ENCODE results near the gene MTRR.

GRCh38 chr5:7888901-7889300 lies 20.0 kb downstream of the MTRR start:
- TF ChIP-seq CTCF (conservative IDR thresholded peaks at IDR 0.05; ENCODE audit: low read depth, low read length) = no peak
- TF ChIP-seq SMC3 (IDR thresholded peaks at IDR 0.05; ENCODE audit: low read depth, low read length) = no peak
- no peak for TF ChIP-seq POLR2A (IDR thresholded peaks at IDR 0.05; ENCODE audit: low read depth, low read length)
- no peak for TF ChIP-seq NFE2L2 (IDR thresholded peaks at IDR 0.05; ENCODE audit: low read depth, low read length)
- no peak for TF ChIP-seq FOS (IDR thresholded peaks at IDR 0.05; ENCODE audit: low read depth, low read length)
- TF ChIP-seq MAZ (IDR thresholded peaks at IDR 0.05; ENCODE audit: borderline replicate concordance, low read depth, low read length) = no peak
- TF ChIP-seq, protein P1, sequence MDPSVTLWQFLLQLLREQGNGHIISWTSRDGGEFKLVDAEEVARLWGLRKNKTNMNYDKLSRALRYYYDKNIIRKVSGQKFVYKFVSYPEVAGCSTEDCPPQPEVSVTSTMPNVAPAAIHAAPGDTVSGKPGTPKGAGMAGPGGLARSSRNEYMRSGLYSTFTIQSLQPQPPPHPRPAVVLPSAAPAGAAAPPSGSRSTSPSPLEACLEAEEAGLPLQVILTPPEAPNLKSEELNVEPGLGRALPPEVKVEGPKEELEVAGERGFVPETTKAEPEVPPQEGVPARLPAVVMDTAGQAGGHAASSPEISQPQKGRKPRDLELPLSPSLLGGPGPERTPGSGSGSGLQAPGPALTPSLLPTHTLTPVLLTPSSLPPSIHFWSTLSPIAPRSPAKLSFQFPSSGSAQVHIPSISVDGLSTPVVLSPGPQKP (IDR thresholded peaks at IDR 0.05; ENCODE audit: borderline replicate concordance, low read depth, low read length) = no peak
- no peak for TF ChIP-seq RFX5 (IDR thresholded peaks at IDR 0.05; ENCODE audit: low read depth, low read length)
